ENCODE data around the gene TRIM25.

Gene TRIM25

GRCh38 chr17:56880133-56880532 is 33.7 kb downstream of the TRIM25 start:
- no peaks in the 10 kb centered on the region for H3K9me3 ChIP-seq (ENCODE audit: low read length)
- no peaks in the 10 kb centered on the region for H3K27me3 ChIP-seq (ENCODE audit: control insufficient read depth in 1 of 2, insufficient read depth in 2 of 2, low read length in 2 of 2)
- no peaks in the 10 kb centered on the region for H3K4me1 ChIP-seq (ENCODE audit: insufficient read depth, low read length)
- H3K27ac ChIP-seq (ENCODE audit: low read depth, low read length) = no peak overlapping the region
- no peak overlapping the region for H3K4me3 ChIP-seq (ENCODE audit: low read depth in 1 of 2, low read length in 2 of 2)
- no peaks in the 10 kb centered on the region for H3K36me3 ChIP-seq (ENCODE audit: insufficient read depth, low read length)
- no peak overlapping the region for H3K9ac ChIP-seq (ENCODE audit: low read length)

GRCh38 chr17:56879280-56879679 is 34.6 kb downstream of the TRIM25 start:
- no peaks in the 10 kb centered on the region for H3K27me3 ChIP-seq (ENCODE audit: control insufficient read depth in 1 of 2, insufficient read depth in 2 of 2, low read length in 2 of 2)
- no peaks in the 10 kb centered on the region for H3K4me1 ChIP-seq (ENCODE audit: insufficient read depth, low read length)
- no peak overlapping the region for H3K4me3 ChIP-seq (ENCODE audit: low read depth in 1 of 2, low read length in 2 of 2)
- H3K9ac ChIP-seq (ENCODE audit: low read length) = no peak overlapping the region
- no peaks in the 10 kb centered on the region for H3K9me3 ChIP-seq (ENCODE audit: low read length)
- H3K27ac ChIP-seq (ENCODE audit: low read depth, low read length) = no peak overlapping the region
- no peaks in the 10 kb centered on the region for H3K36me3 ChIP-seq (ENCODE audit: insufficient read depth, low read length)

- H3K9me3 ChIP-seq (ENCODE audit: low read length) = no peaks in the 10 kb centered on the region
- no peak overlapping the region for H3K4me3 ChIP-seq (ENCODE audit: low read depth in 1 of 2, low read length in 2 of 2)
- H3K9ac ChIP-seq (ENCODE audit: low read length) = no peak overlapping the region
- no peaks in the 10 kb centered on the region for H3K4me1 ChIP-seq (ENCODE audit: insufficient read depth, low read length)
- H3K27me3 ChIP-seq (ENCODE audit: control insufficient read depth in 1 of 2, insufficient read depth in 2 of 2, low read length in 2 of 2) = no peaks in the 10 kb centered on the region
- no peak overlapping the region for H3K27ac ChIP-seq (ENCODE audit: low read depth, low read length)
- no peaks in the 10 kb centered on the region for H3K36me3 ChIP-seq (ENCODE audit: insufficient read depth, low read length)
These were observed 37.1 kb downstream of the TRIM25 start for GRCh38 chr17:56876766-56877179.

- Histone ChIP-seq H3K27ac (ENCODE audit: low read depth, low read length) (no peak overlapping the region), H3K9me3 (ENCODE audit: low read length) (no peaks in the 10 kb centered on the region), H3K4me3 (ENCODE audit: low read depth in 1 of 2, low read length in 2 of 2) (no peak overlapping the region), H3K9ac (ENCODE audit: low read length) (no peak overlapping the region), H3K4me1 (ENCODE audit: insufficient read depth, low read length) (no peaks in the 10 kb centered on the region), H3K27me3 (ENCODE audit: control insufficient read depth in 1 of 2, insufficient read depth in 2 of 2, low read length in 2 of 2) (no peaks in the 10 kb centered on the region), H3K36me3 (ENCODE audit: insufficient read depth, low read length) (no peaks in the 10 kb centered on the region)
These were observed 43.7 kb downstream of the TRIM25 start for GRCh38 chr17:56870081-56870651.

- Histone ChIP-seq H3K4me3 (ENCODE audit: low read depth in 1 of 2, low read length in 2 of 2) (no peak overlapping the region), H3K27me3 (ENCODE audit: control insufficient read depth in 1 of 2, insufficient read depth in 2 of 2, low read length in 2 of 2) (no peaks in the 10 kb centered on the region), H3K27ac (ENCODE audit: low read depth, low read length) (no peak overlapping the region), H3K9ac (ENCODE audit: low read length) (no peak overlapping the region), H3K36me3 (ENCODE audit: insufficient read depth, low read length) (no peaks in the 10 kb centered on the region), H3K4me1 (ENCODE audit: insufficient read depth, low read length) (no peaks in the 10 kb centered on the region), H3K9me3 (ENCODE audit: low read length) (no peaks in the 10 kb centered on the region)
These were observed 45.1 kb downstream of the TRIM25 start for GRCh38 chr17:56868716-56869115.

- no peaks in the 10 kb centered on the region for H3K4me1 ChIP-seq (ENCODE audit: insufficient read depth, low read length)
- H3K27ac ChIP-seq (ENCODE audit: low read depth, low read length) = no peak overlapping the region
- no peak overlapping the region for H3K9ac ChIP-seq (ENCODE audit: low read length)
These were observed 45.9 kb downstream of the TRIM25 start for GRCh38 chr17:56867948-56868376.

GRCh38 chr17:56866496-56866895 is 47.4 kb downstream of the TRIM25 start:
- peaks cover 4% of the 10 kb centered on the region for H3K36me3 ChIP-seq (ENCODE audit: insufficient read depth, low read length)
- H3K4me3 ChIP-seq (ENCODE audit: low read depth in 1 of 2, low read length in 2 of 2) = no peak overlapping the region
- no peaks in the 10 kb centered on the region for H3K4me1 ChIP-seq (ENCODE audit: insufficient read depth, low read length)
- H3K9ac ChIP-seq (ENCODE audit: low read length) = no peak overlapping the region
- H3K27me3 ChIP-seq (ENCODE audit: control insufficient read depth in 1 of 2, insufficient read depth in 2 of 2, low read length in 2 of 2) = no peaks in the 10 kb centered on the region
- H3K27ac ChIP-seq (ENCODE audit: low read depth, low read length) = no peak overlapping the region
- no peaks in the 10 kb centered on the region for H3K9me3 ChIP-seq (ENCODE audit: low read length)

More at GRCh38 chr17:56867948-56868376, 45.9 kb downstream of the TRIM25 start:
- H3K9me3 ChIP-seq (ENCODE audit: low read length) = no peaks in the 10 kb centered on the region
- H3K27me3 ChIP-seq (ENCODE audit: control insufficient read depth in 1 of 2, insufficient read depth in 2 of 2, low read length in 2 of 2) = no peaks in the 10 kb centered on the region
- H3K36me3 ChIP-seq (ENCODE audit: insufficient read depth, low read length) = no peaks in the 10 kb centered on the region
- no peak overlapping the region for H3K4me3 ChIP-seq (ENCODE audit: low read depth in 1 of 2, low read length in 2 of 2)

- H3K4me3 ChIP-seq (ENCODE audit: low read depth in 1 of 2, low read length in 2 of 2) = no peak overlapping the region
- H3K36me3 ChIP-seq (ENCODE audit: insufficient read depth, low read length) = peaks cover 4% of the 10 kb centered on the region
- H3K27me3 ChIP-seq (ENCODE audit: control insufficient read depth in 1 of 2, insufficient read depth in 2 of 2, low read length in 2 of 2) = no peaks in the 10 kb centered on the region
- H3K27ac ChIP-seq (ENCODE audit: low read depth, low read length) = no peak overlapping the region
- H3K9me3 ChIP-seq (ENCODE audit: low read length) = no peaks in the 10 kb centered on the region
- H3K9ac ChIP-seq (ENCODE audit: low read length) = no peak overlapping the region
- no peaks in the 10 kb centered on the region for H3K4me1 ChIP-seq (ENCODE audit: insufficient read depth, low read length)
These were observed 47.8 kb downstream of the TRIM25 start for GRCh38 chr17:56866076-56866475.

- Histone ChIP-seq H3K4me3 (ENCODE audit: low read depth in 1 of 2, low read length in 2 of 2) (no peak overlapping the region), H3K9ac (ENCODE audit: low read length) (no peak overlapping the region), H3K9me3 (ENCODE audit: low read length) (no peaks in the 10 kb centered on the region), H3K27ac (ENCODE audit: low read depth, low read length) (no peak overlapping the region), H3K27me3 (ENCODE audit: control insufficient read depth in 1 of 2, insufficient read depth in 2 of 2, low read length in 2 of 2) (no peaks in the 10 kb centered on the region), H3K4me1 (ENCODE audit: insufficient read depth, low read length) (no peaks in the 10 kb centered on the region), H3K36me3 (ENCODE audit: insufficient read depth, low read length) (peaks cover 4% of the 10 kb centered on the region)
These were observed 49.9 kb downstream of the TRIM25 start for GRCh38 chr17:56863974-56864373.

GRCh38 chr17:56861899-56862298 is 52.0 kb downstream of the TRIM25 start:
- no peak overlapping the region for H3K4me3 ChIP-seq (ENCODE audit: low read depth in 1 of 2, low read length in 2 of 2)
- H3K4me1 ChIP-seq (ENCODE audit: insufficient read depth, low read length) = no peaks in the 10 kb centered on the region
- H3K27me3 ChIP-seq (ENCODE audit: control insufficient read depth in 1 of 2, insufficient read depth in 2 of 2, low read length in 2 of 2) = no peaks in the 10 kb centered on the region
- no peaks in the 10 kb centered on the region for H3K9me3 ChIP-seq (ENCODE audit: low read length)
- H3K9ac ChIP-seq (ENCODE audit: low read length) = no peak overlapping the region
- peaks cover 10% of the 10 kb centered on the region for H3K36me3 ChIP-seq (ENCODE audit: insufficient read depth, low read length)
- H3K27ac ChIP-seq (ENCODE audit: low read depth, low read length) = no peak overlapping the region

- no peaks in the 10 kb centered on the region for H3K4me1 ChIP-seq (ENCODE audit: insufficient read depth, low read length)
- no peak overlapping the region for H3K4me3 ChIP-seq (ENCODE audit: low read depth in 1 of 2, low read length in 2 of 2)
- no peaks in the 10 kb centered on the region for H3K27me3 ChIP-seq (ENCODE audit: control insufficient read depth in 1 of 2, insufficient read depth in 2 of 2, low read length in 2 of 2)
- no peak overlapping the region for H3K27ac ChIP-seq (ENCODE audit: low read depth, low read length)
- peaks cover 35% of the 10 kb centered on the region for H3K36me3 ChIP-seq (ENCODE audit: insufficient read depth, low read length)
- H3K9ac ChIP-seq (ENCODE audit: low read length) = no peak overlapping the region
- H3K9me3 ChIP-seq (ENCODE audit: low read length) = no peaks in the 10 kb centered on the region
These were observed 62.8 kb downstream of the TRIM25 start for GRCh38 chr17:56851008-56851407.

- no peaks in the 10 kb centered on the region for H3K9me3 ChIP-seq (ENCODE audit: low read length)
- H3K4me3 ChIP-seq (ENCODE audit: low read depth in 1 of 2, low read length in 2 of 2) = no peak overlapping the region
- no peak overlapping the region for H3K9ac ChIP-seq (ENCODE audit: low read length)
- H3K4me1 ChIP-seq (ENCODE audit: insufficient read depth, low read length) = no peaks in the 10 kb centered on the region
- H3K36me3 ChIP-seq (ENCODE audit: insufficient read depth, low read length) = peaks cover 33% of the 10 kb centered on the region
- H3K27me3 ChIP-seq (ENCODE audit: control insufficient read depth in 1 of 2, insufficient read depth in 2 of 2, low read length in 2 of 2) = no peaks in the 10 kb centered on the region
- no peak overlapping the region for H3K27ac ChIP-seq (ENCODE audit: low read depth, low read length)
These were observed 63.3 kb downstream of the TRIM25 start for GRCh38 chr17:56850591-56850990.
